Parathyroid adenoma (tissue), 2 donors: Measurements from ENCODE around the gene CDRT4.

Experiments used
- H2AFZ ChIP-seq: fragments of 300-600 bp; sonication (generic); one replicate; pipeline ENCODE4 v1.7.0; 2017; ENCODE audit warnings: antibody characterized with exemption, mild to moderate bottlenecking
- H3K27ac ChIP-seq: fragments of 300-600 bp; sonication (generic); one replicate; pipeline ENCODE4 v1.7.0; 2017
- H3K27me3 ChIP-seq: fragments of 300-600 bp; sonication (generic); one replicate; pipeline ENCODE4 v1.7.0; 2017; ENCODE audit warnings: low read length; ENCODE audit not compliant: control insufficient read depth, insufficient read depth
- H3K36me3 ChIP-seq: fragments of 300-600 bp; sonication (generic); one replicate; pipeline ENCODE4 v1.7.0; 2017; ENCODE audit warnings: low read length; ENCODE audit not compliant: control insufficient read depth, insufficient read depth
- H3K4me1 ChIP-seq: fragments of 300-600 bp; sonication (generic); one replicate; pipeline ENCODE4 v1.7.0; 2017; ENCODE audit warnings: control low read depth
- H3K4me2 ChIP-seq: fragments of 300-600 bp; sonication (generic); one replicate; pipeline ENCODE4 v1.7.0; 2017; ENCODE audit warnings: low read length
- H3K4me3 ChIP-seq: fragments of 300-600 bp; sonication (generic); one replicate; pipeline ENCODE4 v1.7.0; 2017; ENCODE audit warnings: low read depth, low read length
- H3K79me2 ChIP-seq: fragments of 300-600 bp; sonication (generic); one replicate; pipeline ENCODE4 v1.7.0; 2017; ENCODE audit warnings: control low read depth
- H3K9ac ChIP-seq: fragments of 300-600 bp; sonication (generic); one replicate; pipeline ENCODE4 v1.7.0; 2017; ENCODE audit warnings: mild to moderate bottlenecking
- H3K9me3 ChIP-seq: fragments of 300-600 bp; sonication (generic); one replicate; pipeline ENCODE4 v1.7.0; 2017; ENCODE audit warnings: low read length; ENCODE audit not compliant: control insufficient read depth
- TF ChIP-seq, protein P1 (sequence below): fragments of 300-600 bp; sonication (generic); IDR thresholded peaks from one replicate; pipeline ENCODE4 v1.7.0; 2017; ENCODE audit warnings: antibody characterized with exemption, mild to moderate bottlenecking
- donor health status: primary hyperparathyroidism.

The CDRT4 gene

DNA sequence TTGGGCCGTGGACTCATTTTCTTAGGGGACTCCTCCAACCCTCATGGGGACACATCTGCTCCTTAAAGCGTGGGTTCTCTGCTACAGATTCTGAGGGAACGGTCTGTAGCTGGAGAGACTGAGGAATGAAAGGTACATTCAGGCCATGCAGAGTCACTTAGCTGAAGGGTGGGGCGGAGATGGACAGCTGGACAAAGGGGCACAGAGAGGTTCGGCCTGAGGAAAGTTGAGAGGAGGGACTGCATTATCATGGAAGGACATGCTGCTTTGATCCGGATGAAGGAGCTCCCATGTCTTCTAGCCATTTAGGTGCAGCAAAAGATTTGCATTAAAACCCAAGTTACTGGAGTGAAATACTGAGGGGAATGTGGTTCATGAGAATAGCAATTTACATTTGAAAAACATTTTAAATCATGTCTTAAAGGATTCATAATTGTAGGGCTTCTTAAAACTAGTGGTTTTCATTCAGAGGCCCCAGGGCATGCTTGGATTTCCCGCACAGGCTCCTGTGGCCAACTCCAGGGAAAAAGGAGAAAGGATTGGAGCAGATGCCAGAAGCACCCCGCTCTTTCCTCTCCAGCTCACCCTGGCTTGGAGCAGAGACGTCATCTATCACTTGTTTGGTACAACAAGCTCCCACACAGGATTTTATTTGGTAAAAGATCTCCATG lies 54.2 kb downstream of the CDRT4 start:
- H3K27ac ChIP-seq, result no peak overlapping the region
- no peak overlapping the region for H3K4me2 ChIP-seq
- H2AFZ ChIP-seq, result no peak overlapping the region
- no peak overlapping the region for H3K9ac ChIP-seq
- no peaks in the 10 kb centered on the region for H3K36me3 ChIP-seq
- TF ChIP-seq, protein P1, sequence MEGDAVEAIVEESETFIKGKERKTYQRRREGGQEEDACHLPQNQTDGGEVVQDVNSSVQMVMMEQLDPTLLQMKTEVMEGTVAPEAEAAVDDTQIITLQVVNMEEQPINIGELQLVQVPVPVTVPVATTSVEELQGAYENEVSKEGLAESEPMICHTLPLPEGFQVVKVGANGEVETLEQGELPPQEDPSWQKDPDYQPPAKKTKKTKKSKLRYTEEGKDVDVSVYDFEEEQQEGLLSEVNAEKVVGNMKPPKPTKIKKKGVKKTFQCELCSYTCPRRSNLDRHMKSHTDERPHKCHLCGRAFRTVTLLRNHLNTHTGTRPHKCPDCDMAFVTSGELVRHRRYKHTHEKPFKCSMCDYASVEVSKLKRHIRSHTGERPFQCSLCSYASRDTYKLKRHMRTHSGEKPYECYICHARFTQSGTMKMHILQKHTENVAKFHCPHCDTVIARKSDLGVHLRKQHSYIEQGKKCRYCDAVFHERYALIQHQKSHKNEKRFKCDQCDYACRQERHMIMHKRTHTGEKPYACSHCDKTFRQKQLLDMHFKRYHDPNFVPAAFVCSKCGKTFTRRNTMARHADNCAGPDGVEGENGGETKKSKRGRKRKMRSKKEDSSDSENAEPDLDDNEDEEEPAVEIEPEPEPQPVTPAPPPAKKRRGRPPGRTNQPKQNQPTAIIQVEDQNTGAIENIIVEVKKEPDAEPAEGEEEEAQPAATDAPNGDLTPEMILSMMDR, result no peak
- no peaks in the 10 kb centered on the region for H3K9me3 ChIP-seq
- H3K4me1 ChIP-seq, result no peaks in the 10 kb centered on the region
- no peaks in the 10 kb centered on the region for H3K79me2 ChIP-seq
- no peaks in the 10 kb centered on the region for H3K27me3 ChIP-seq
- H3K4me3 ChIP-seq, result no peak overlapping the region

DNA sequence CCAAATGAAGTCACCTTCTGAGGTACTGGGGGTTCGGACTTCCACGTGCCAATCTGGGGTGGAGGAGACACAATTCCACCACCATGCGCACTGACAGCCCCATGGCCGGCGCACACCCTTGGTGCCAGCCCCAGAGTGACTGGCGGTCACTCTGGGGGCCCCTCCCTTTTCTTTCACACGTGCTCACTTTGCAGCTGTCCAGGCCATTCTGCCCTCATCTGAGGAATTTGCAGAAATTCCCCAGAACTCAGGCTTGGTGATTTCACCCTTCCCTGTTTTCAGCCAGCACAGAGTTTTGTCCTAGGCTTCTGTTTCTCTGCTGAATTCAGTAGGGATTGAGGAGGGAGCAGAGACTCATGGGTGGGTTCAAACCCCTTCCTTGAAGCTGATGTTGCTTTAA lies 54.8 kb downstream of the CDRT4 start:
- H3K36me3 ChIP-seq, result no peaks in the 10 kb centered on the region
- H3K27me3 ChIP-seq, result no peaks in the 10 kb centered on the region
- H3K4me1 ChIP-seq, result no peaks in the 10 kb centered on the region
- H3K4me3 ChIP-seq, result no peak overlapping the region
- TF ChIP-seq, protein P1, result no peak
- H3K4me2 ChIP-seq, result no peak overlapping the region
- H3K9me3 ChIP-seq, result no peaks in the 10 kb centered on the region
- no peaks in the 10 kb centered on the region for H3K79me2 ChIP-seq
- no peak overlapping the region for H3K27ac ChIP-seq
- no peak overlapping the region for H3K9ac ChIP-seq
- H2AFZ ChIP-seq, result no peak overlapping the region

- no peak overlapping the region for H2AFZ ChIP-seq
- no peak overlapping the region for H3K4me2 ChIP-seq
- TF ChIP-seq, protein P1, result no peak
- H3K27me3 ChIP-seq, result no peaks in the 10 kb centered on the region
- H3K27ac ChIP-seq, result no peak overlapping the region
- H3K4me1 ChIP-seq, result no peaks in the 10 kb centered on the region
- no peaks in the 10 kb centered on the region for H3K9me3 ChIP-seq
- no peak overlapping the region for H3K4me3 ChIP-seq
- no peak overlapping the region for H3K9ac ChIP-seq
- H3K36me3 ChIP-seq, result no peaks in the 10 kb centered on the region
- no peaks in the 10 kb centered on the region for H3K79me2 ChIP-seq
These were observed 55.8 kb downstream of the CDRT4 start for GRCh38 chr17:15411384-15412198.

- no peak overlapping the region for H3K27ac ChIP-seq
- H3K4me3 ChIP-seq, result no peak overlapping the region
- H2AFZ ChIP-seq, result no peak overlapping the region
- H3K4me1 ChIP-seq, result no peaks in the 10 kb centered on the region
- no peaks in the 10 kb centered on the region for H3K9me3 ChIP-seq
- H3K36me3 ChIP-seq, result no peaks in the 10 kb centered on the region
- TF ChIP-seq, protein P1, result no peak
- no peak overlapping the region for H3K9ac ChIP-seq
- H3K4me2 ChIP-seq, result no peak overlapping the region
- no peaks in the 10 kb centered on the region for H3K79me2 ChIP-seq
- no peaks in the 10 kb centered on the region for H3K27me3 ChIP-seq
These were observed 57.6 kb downstream of the CDRT4 start for GRCh38 chr17:15409721-15410250.
